H9 (cell line): Measurements from ENCODE around the gene ATP5PO. TPM values are rescaled to one million over a fixed set of nuclear protein-coding genes. Genes with fewer than 3 reads are reported as not detected.

ENCODE experiments used
- DNase-seq: peaks from one replicate; pipeline ENCODE4 v3.0.0-alpha.2; 2017
- H2AFZ ChIP-seq: one replicate; pipeline ENCODE4 v1.6.1; 2013; ENCODE audit warnings: mild to moderate bottlenecking, low read length, control low read depth, moderate library complexity
- H2AK5ac ChIP-seq: 2 replicates; pipeline ENCODE4 v1.6.1; 2013; ENCODE audit warnings: low read length, control low read depth, mixed read lengths; ENCODE audit not compliant: insufficient read length
- H2BK120ac ChIP-seq: one replicate; pipeline ENCODE4 v1.6.1; 2013; ENCODE audit warnings: low read depth, mild to moderate bottlenecking, low read length, control low read depth, inconsistent platforms; ENCODE audit not compliant: poor library complexity, severe bottlenecking
- H2BK12ac ChIP-seq: 2 replicates; pipeline ENCODE4 v1.6.1; 2013; ENCODE audit warnings: low read length, control low read depth, mixed read lengths, low read depth; ENCODE audit not compliant: insufficient read length
- H2BK15ac ChIP-seq: 2 replicates; pipeline ENCODE4 v1.6.1; 2013; ENCODE audit warnings: low read depth, low read length, control low read depth
- H2BK20ac ChIP-seq: one replicate; pipeline ENCODE4 v1.6.1; 2013; ENCODE audit warnings: low read depth, mild to moderate bottlenecking, low read length, control low read depth, inconsistent platforms; ENCODE audit not compliant: poor library complexity, severe bottlenecking
- H2BK5ac ChIP-seq: 2 replicates; pipeline ENCODE4 v1.6.1; 2013; ENCODE audit warnings: low read length, control low read depth, mixed read lengths; ENCODE audit not compliant: insufficient read length
- H3K14ac ChIP-seq: 2 replicates; pipeline ENCODE4 v1.6.1; 2013; ENCODE audit warnings: low read length, control low read depth; ENCODE audit not compliant: insufficient read depth
- H3K18ac ChIP-seq: 2 replicates; pipeline ENCODE4 v1.6.1; 2013; ENCODE audit warnings: low read depth, mild to moderate bottlenecking, mixed read lengths, low read length, control low read depth; ENCODE audit not compliant: insufficient read length
- H3K23ac ChIP-seq: 2 replicates; pipeline ENCODE4 v1.6.1; 2013; ENCODE audit warnings: low read length, control low read depth, mixed read lengths, low read depth; ENCODE audit not compliant: insufficient read length
- H3K23me2 ChIP-seq: 2 replicates; pipeline ENCODE4 v1.6.1; 2013; ENCODE audit warnings: low read depth, mild to moderate bottlenecking, mixed read lengths, low read length, control low read depth; ENCODE audit not compliant: insufficient read length, poor library complexity, severe bottlenecking
- H3K27ac ChIP-seq: 2 replicates; pipeline ENCODE4 v1.5.1; 2013; ENCODE audit warnings: low read length, control low read depth, mixed read lengths, low read depth; ENCODE audit not compliant: insufficient read length
- H3K27me3 ChIP-seq: 2 replicates; pipeline ENCODE4 v1.6.1; 2013; ENCODE audit warnings: low read length, control low read depth, inconsistent platforms; ENCODE audit not compliant: insufficient read depth
- H3K4ac ChIP-seq: 2 replicates; pipeline ENCODE4 v1.6.1; 2013; ENCODE audit warnings: low read depth, mild to moderate bottlenecking, control low read depth, inconsistent platforms, low read length, moderate library complexity
- H3K4me1 ChIP-seq: 2 replicates; pipeline ENCODE4 v1.6.1; 2013; ENCODE audit warnings: low read length, control low read depth, inconsistent platforms; ENCODE audit not compliant: insufficient read depth
- H3K4me2 ChIP-seq: 2 replicates; pipeline ENCODE4 v1.6.1; 2013; ENCODE audit warnings: low read length, control low read depth, mixed read lengths; ENCODE audit not compliant: insufficient read length, insufficient read depth
- H3K56ac ChIP-seq: 2 replicates; pipeline ENCODE4 v1.6.1; 2013; ENCODE audit warnings: low read depth, mild to moderate bottlenecking, mixed read lengths, low read length, control low read depth; ENCODE audit not compliant: insufficient read length
- H3K79me1 ChIP-seq: 2 replicates; pipeline ENCODE4 v1.6.1; 2013; ENCODE audit warnings: low read depth, mild to moderate bottlenecking, moderate library complexity, low read length, control low read depth, inconsistent platforms; ENCODE audit not compliant: insufficient read depth, poor library complexity, severe bottlenecking
- H3K79me2 ChIP-seq: 2 replicates; pipeline ENCODE4 v1.6.1; 2013; ENCODE audit warnings: low read length, control low read depth, inconsistent platforms; ENCODE audit not compliant: insufficient read depth
- H3K9ac ChIP-seq: 2 replicates; pipeline ENCODE4 v1.6.1; 2013; ENCODE audit warnings: low read length, control low read depth, mixed read lengths; ENCODE audit not compliant: insufficient read length; ENCODE audit errors: extremely low read depth
- H3K9me3 ChIP-seq: one replicate; pipeline ENCODE4 v1.6.1; 2013; ENCODE audit warnings: low read depth, low read length, inconsistent platforms; ENCODE audit not compliant: control insufficient read depth
- H3T11ph ChIP-seq: one replicate; pipeline ENCODE4 v1.6.1; 2013; ENCODE audit warnings: mild to moderate bottlenecking, low read length, control low read depth, inconsistent platforms
- H4K20me1 ChIP-seq: one replicate; pipeline ENCODE4 v1.6.1; 2013; ENCODE audit not compliant: control insufficient read depth, insufficient read length, insufficient read depth
- H4K5ac ChIP-seq: 2 replicates; pipeline ENCODE4 v1.6.1; 2013; ENCODE audit warnings: low read depth, mild to moderate bottlenecking, mixed read lengths, low read length, control low read depth; ENCODE audit not compliant: insufficient read length
- H4K8ac ChIP-seq: replicated peaks from 2 replicates; pipeline ENCODE4 v1.6.1; 2013; ENCODE audit warnings: low read length, control low read depth, mixed read lengths, low read depth; ENCODE audit not compliant: insufficient read length
- H4K91ac ChIP-seq: 2 replicates; pipeline ENCODE4 v1.6.1; 2013; ENCODE audit warnings: low read depth, mild to moderate bottlenecking, moderate library complexity, mixed read lengths, low read length, control low read depth; ENCODE audit not compliant: insufficient read length
- H3K27ac Mint-ChIP-seq, 3 experiments: 2 replicates in 2 of 3; 3 replicates in 1 of 3; pipeline ENCODE4 v1.8.0; 2020 to 2021; ENCODE audit warnings: mixed read lengths in 3 of 3, mild to moderate bottlenecking in 1 of 3, moderate library complexity in 1 of 3
- H3K27me3 Mint-ChIP-seq: 2 replicates; pipeline ENCODE4 v1.8.0; 2021; ENCODE audit warnings: low read depth, mild to moderate bottlenecking, moderate library complexity, mixed read lengths
- H3K36me3 Mint-ChIP-seq, 3 experiments: 2 replicates in 2 of 3; 3 replicates in 1 of 3; pipeline ENCODE4 v1.8.0; 2020 to 2021; ENCODE audit warnings: low read depth in 3 of 3, mixed read lengths in 3 of 3; ENCODE audit not compliant: insufficient read depth in 1 of 3
- H3K4me1 Mint-ChIP-seq, 2 experiments: 2 replicates each; pipeline ENCODE4 v1.8.0; 2020; ENCODE audit warnings: mixed read lengths in 2 of 2
- H3K4me3 Mint-ChIP-seq, 2 experiments: 2 replicates in 1 of 2; 3 replicates in 1 of 2; pipeline ENCODE4 v1.8.0; 2020 to 2021; ENCODE audit warnings: mild to moderate bottlenecking in 2 of 2, mixed read lengths in 2 of 2, moderate library complexity in 1 of 2
- H3K9me3 Mint-ChIP-seq, 2 experiments: 2 replicates in 1 of 2; 3 replicates in 1 of 2; pipeline ENCODE4 v1.8.0; 2020; ENCODE audit warnings: mild to moderate bottlenecking in 2 of 2, mixed read lengths in 2 of 2, moderate library complexity in 1 of 2
- WGBS: extraction: QIAGEN DNeasy Blood & Tissue Kit; methylation state at CpG from one replicate; pipeline ENCODE4 v1.1.7; 2013; ENCODE audit warnings: missing lambda C conversion rate, low lambda C conversion rate, mixed read lengths; ENCODE audit not compliant: insufficient read length; ENCODE audit errors: extremely low coverage; 5-methylcytosine and 5-hydroxymethylcytosine counted together
- total RNA-seq: library from RNA; stranded (reverse); gene quantifications from 2 replicates; pipeline ENCODE4 v1.2.1, GENCODE V29; 2021
- TF ChIP-seq, protein P1 (sequence below): fragments of 200-600 bp; sonication (generic); conservative IDR thresholded peaks from 3 replicates; pipeline ENCODE4 v1.8.0; 2021; ENCODE audit warnings: antibody characterized with exemption, mild to moderate bottlenecking

Gene ATP5PO
- total RNA-seq, 1 experiment from 2014 or later: 275 TPM

DNA sequence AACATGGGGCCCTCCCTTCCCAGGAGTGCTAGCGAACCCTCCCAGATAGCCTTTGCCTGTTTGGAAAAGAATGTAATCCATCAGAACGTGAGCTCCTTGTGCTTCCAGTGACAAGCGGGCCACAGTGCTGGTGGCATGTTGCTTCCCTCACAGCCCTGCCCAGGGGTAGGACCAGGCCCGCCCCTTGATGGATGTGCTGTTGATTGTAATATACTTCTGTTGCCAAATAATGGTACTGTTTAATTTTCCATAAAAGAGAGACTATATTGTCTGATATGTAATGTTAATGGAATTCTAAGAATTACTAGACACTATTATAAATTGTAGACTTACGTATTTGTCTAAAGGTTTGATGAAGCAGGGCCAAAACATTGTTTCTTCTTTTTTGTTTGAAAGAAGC lies 16.4 kb downstream of the ATP5PO start:
- no peak overlapping the region for H3K9ac ChIP-seq
- peaks cover 2 to 10% of the 10 kb centered on the region in 2 experiments; a peak in 2 of 5 replicates for H3K9me3 Mint-ChIP-seq
- H3K18ac ChIP-seq: no peak overlapping the region
- no peak overlapping the region for H3T11ph ChIP-seq
- no peak overlapping the region for H2BK120ac ChIP-seq
- peaks cover 3% of the 10 kb centered on the region for H4K20me1 ChIP-seq
- peaks cover 1% of the 10 kb centered on the region; the same call in 1 of the 2 replicates for H3K27me3 Mint-ChIP-seq
- no peak overlapping the region for H2BK5ac ChIP-seq
- TF ChIP-seq, protein P1, sequence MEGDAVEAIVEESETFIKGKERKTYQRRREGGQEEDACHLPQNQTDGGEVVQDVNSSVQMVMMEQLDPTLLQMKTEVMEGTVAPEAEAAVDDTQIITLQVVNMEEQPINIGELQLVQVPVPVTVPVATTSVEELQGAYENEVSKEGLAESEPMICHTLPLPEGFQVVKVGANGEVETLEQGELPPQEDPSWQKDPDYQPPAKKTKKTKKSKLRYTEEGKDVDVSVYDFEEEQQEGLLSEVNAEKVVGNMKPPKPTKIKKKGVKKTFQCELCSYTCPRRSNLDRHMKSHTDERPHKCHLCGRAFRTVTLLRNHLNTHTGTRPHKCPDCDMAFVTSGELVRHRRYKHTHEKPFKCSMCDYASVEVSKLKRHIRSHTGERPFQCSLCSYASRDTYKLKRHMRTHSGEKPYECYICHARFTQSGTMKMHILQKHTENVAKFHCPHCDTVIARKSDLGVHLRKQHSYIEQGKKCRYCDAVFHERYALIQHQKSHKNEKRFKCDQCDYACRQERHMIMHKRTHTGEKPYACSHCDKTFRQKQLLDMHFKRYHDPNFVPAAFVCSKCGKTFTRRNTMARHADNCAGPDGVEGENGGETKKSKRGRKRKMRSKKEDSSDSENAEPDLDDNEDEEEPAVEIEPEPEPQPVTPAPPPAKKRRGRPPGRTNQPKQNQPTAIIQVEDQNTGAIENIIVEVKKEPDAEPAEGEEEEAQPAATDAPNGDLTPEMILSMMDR: no peak
- H3K23ac ChIP-seq: no peak overlapping the region
- no peak overlapping the region for H4K5ac ChIP-seq
- H3K27ac ChIP-seq: no peak overlapping the region
- no peaks in the 10 kb centered on the region for H3K9me3 ChIP-seq
- no peak for DNase-seq
- no peaks in the 10 kb centered on the region for H3K79me1 ChIP-seq
- no peaks in the 10 kb centered on the region for H3K27me3 ChIP-seq
- H2BK20ac ChIP-seq: no peak overlapping the region
- H4K8ac ChIP-seq: no peak overlapping the region
- no peak overlapping the region for H2AFZ ChIP-seq
- no peak overlapping the region for H2AK5ac ChIP-seq
- no peak overlapping the region for H2BK12ac ChIP-seq
- H3K4me3 Mint-ChIP-seq: no peak overlapping the region
- no peak overlapping the region for H3K56ac ChIP-seq
- WGBS: no CpG with 5 or more reads among the region's 5 CpGs
- peaks cover 18 to 20% of the 10 kb centered on the region in 2 experiments for H3K4me1 Mint-ChIP-seq
- H3K4me1 ChIP-seq: no peaks in the 10 kb centered on the region; the same call in 1 of the 2 replicates
- no peak overlapping the region for H3K27ac Mint-ChIP-seq
- no peak overlapping the region for H4K91ac ChIP-seq
- H3K14ac ChIP-seq: no peak overlapping the region
- H3K23me2 ChIP-seq: no peaks in the 10 kb centered on the region
- H3K79me2 ChIP-seq: no peaks in the 10 kb centered on the region
- H3K36me3 Mint-ChIP-seq: peaks cover 10 to 24% (median 20%) of the 10 kb centered on the region in 3 experiments; a peak in 6 of 7 replicates
- no peak overlapping the region for H3K4ac ChIP-seq
- no peak overlapping the region for H3K4me2 ChIP-seq
- H2BK15ac ChIP-seq: no peak overlapping the region
